Astrocyte (in vitro differentiated cells and primary cell): Measurements from ENCODE around the gene FSTL4. TPM values are rescaled to one million over a fixed set of nuclear protein-coding genes. Genes with fewer than 3 reads are reported as not detected.
A peak's percentile ranks its signal among the peaks of the same experiment; 100 is the strongest.

Source experiments
- DNase-seq: peaks from one replicate; pipeline ENCODE4 v3.0.0-alpha.2; 2010; ENCODE audit warnings: low read depth
- FAIRE-seq: peaks from 2 replicates; lab custom pipeline; 2011; peaks lifted over from hg19 to GRCh38; lab: Jason Lieb, UNC
- H2AFZ ChIP-seq: 2 replicates; pipeline ENCODE4 v1.6.0; 2012; ENCODE audit warnings: low read depth, low read length, inconsistent platforms
- H3K27ac ChIP-seq: 2 replicates; pipeline ENCODE4 v1.5.1; 2011; ENCODE audit warnings: low read depth, low read length, inconsistent platforms
- H3K27me3 ChIP-seq: 2 replicates; pipeline ENCODE4 v1.6.0; 2011; ENCODE audit warnings: low read length, inconsistent platforms; ENCODE audit not compliant: insufficient read depth
- H3K36me3 ChIP-seq: 2 replicates; pipeline ENCODE4 v1.5.1; 2011; ENCODE audit warnings: low read length, inconsistent platforms; ENCODE audit not compliant: insufficient read depth
- H3K4me1 ChIP-seq: 2 replicates; pipeline ENCODE4 v1.5.1; 2011; ENCODE audit warnings: low read length, inconsistent platforms; ENCODE audit not compliant: insufficient read depth
- H3K4me2 ChIP-seq: 2 replicates; pipeline ENCODE4 v1.6.0; 2012; ENCODE audit warnings: low read length, inconsistent platforms
- H3K4me3 ChIP-seq: 2 replicates; pipeline ENCODE4 v1.5.1; 2011; ENCODE audit warnings: low read depth, mild to moderate bottlenecking, low read length, inconsistent platforms; ENCODE audit not compliant: insufficient read depth
- H3K79me2 ChIP-seq: 2 replicates; pipeline ENCODE4 v1.6.0; 2012; ENCODE audit warnings: mild to moderate bottlenecking, low read length, inconsistent platforms; ENCODE audit not compliant: insufficient read depth
- H3K9ac ChIP-seq: 2 replicates; pipeline ENCODE4 v1.6.0; 2012; ENCODE audit warnings: mild to moderate bottlenecking, low read length, inconsistent platforms
- H3K9me3 ChIP-seq: 2 replicates; pipeline ENCODE4 v1.5.1; 2012; ENCODE audit warnings: low read depth, mild to moderate bottlenecking, low read length, inconsistent platforms; ENCODE audit not compliant: insufficient read depth
- H4K20me1 ChIP-seq: 2 replicates; pipeline ENCODE4 v1.6.0; 2012; ENCODE audit warnings: low read length, inconsistent platforms; ENCODE audit not compliant: insufficient read depth
- H3K27ac Mint-ChIP-seq: one replicate; pipeline ENCODE4 v1.8.0; 2021; ENCODE audit warnings: mild to moderate bottlenecking, mixed read lengths; ENCODE audit not compliant: unreplicated experiment
- H3K27me3 Mint-ChIP-seq: one replicate; pipeline ENCODE4 v1.8.0; 2021; ENCODE audit warnings: low read depth, mixed read lengths; ENCODE audit not compliant: unreplicated experiment
- H3K36me3 Mint-ChIP-seq: one replicate; pipeline ENCODE4 v1.8.0; 2021; ENCODE audit warnings: low read depth, mixed read lengths; ENCODE audit not compliant: unreplicated experiment
- H3K4me1 Mint-ChIP-seq: one replicate; pipeline ENCODE4 v1.8.0; 2021; ENCODE audit warnings: low read depth, mixed read lengths; ENCODE audit not compliant: unreplicated experiment
- H3K4me3 Mint-ChIP-seq: one replicate; pipeline ENCODE4 v1.8.0; 2021; ENCODE audit warnings: mild to moderate bottlenecking, moderate library complexity, mixed read lengths; ENCODE audit not compliant: unreplicated experiment
- H3K9me3 Mint-ChIP-seq: one replicate; pipeline ENCODE4 v1.8.0; 2021; ENCODE audit warnings: mild to moderate bottlenecking, mixed read lengths; ENCODE audit not compliant: unreplicated experiment
- CTCF ChIP-seq: IDR thresholded peaks from 2 replicates; pipeline ENCODE4 v1.5.1; 2011; ENCODE audit warnings: low read depth, mild to moderate bottlenecking, inconsistent platforms, low read length, moderate library complexity; ENCODE audit not compliant: insufficient read depth
- EZH2 ChIP-seq: IDR thresholded peaks from 2 replicates; pipeline ENCODE4 v1.6.1; 2012; ENCODE audit warnings: mild to moderate bottlenecking, low read length, inconsistent platforms; ENCODE audit not compliant: insufficient read depth
- total RNA-seq: library from RNA; stranded (reverse); gene quantifications from 2 replicates; pipeline ENCODE4 v1.2.1, GENCODE V29; 2021

The FSTL4 gene
- total RNA-seq, 1 donor from 2014 or later: not detected

GRCh38 chr5:133249593-133249992 is 362.7 kb downstream of the FSTL4 start:
- H4K20me1 ChIP-seq: no peaks in the 10 kb centered on the region
- peaks cover 18% of the 10 kb centered on the region for H3K4me1 Mint-ChIP-seq
- no peak for FAIRE-seq

GRCh38 chr5:133247881-133248624 is 364.3 kb downstream of the FSTL4 start:
- Mint-ChIP-seq H3K9me3 (peaks cover 1% of the 10 kb centered on the region), H3K36me3 (no peaks in the 10 kb centered on the region), H3K4me3 (no peak overlapping the region), H3K27me3 (peaks cover 24% of the 10 kb centered on the region), H3K4me1 (peaks cover 22% of the 10 kb centered on the region), H3K27ac (no peak overlapping the region)
- H3K4me1 ChIP-seq: peaks cover 27% of the 10 kb centered on the region
- FAIRE-seq (no peak), DNase-seq (no peak)
- H3K4me2 ChIP-seq: no peak overlapping the region
- H3K4me3 ChIP-seq: no peak overlapping the region
- H3K79me2 ChIP-seq: no peaks in the 10 kb centered on the region
- H3K9ac ChIP-seq: no peak overlapping the region
- no peaks in the 10 kb centered on the region for H3K36me3 ChIP-seq
- H3K27ac ChIP-seq: no peak overlapping the region
- no peak overlapping the region for H2AFZ ChIP-seq
- no peaks in the 10 kb centered on the region for H3K27me3 ChIP-seq
- no peaks in the 10 kb centered on the region for H4K20me1 ChIP-seq
- no peak for TF ChIP-seq EZH2
- peak; percentile 26 for TF ChIP-seq CTCF
- H3K9me3 ChIP-seq: no peaks in the 10 kb centered on the region

More at GRCh38 chr5:133249593-133249992, 362.7 kb downstream of the FSTL4 start:
- H3K36me3 Mint-ChIP-seq: no peaks in the 10 kb centered on the region
- H3K4me3 Mint-ChIP-seq: no peak overlapping the region
- no peak overlapping the region for H3K27ac Mint-ChIP-seq
- Histone ChIP-seq H3K79me2 (no peaks in the 10 kb centered on the region), H3K36me3 (no peaks in the 10 kb centered on the region), H3K4me1 (peaks cover 22% of the 10 kb centered on the region), H3K4me3 (no peak overlapping the region), H2AFZ (no peak overlapping the region), H3K4me2 (no peak overlapping the region), H3K9me3 (no peaks in the 10 kb centered on the region), H3K9ac (no peak overlapping the region), H3K27ac (no peak overlapping the region), H3K27me3 (no peaks in the 10 kb centered on the region)
- DNase-seq: no peak
- TF ChIP-seq EZH2 (no peak), CTCF (no peak)
- peaks cover 1% of the 10 kb centered on the region for H3K9me3 Mint-ChIP-seq
- peaks cover 29% of the 10 kb centered on the region for H3K27me3 Mint-ChIP-seq

GRCh38 chr5:133247151-133247709 is 365.1 kb downstream of the FSTL4 start:
- no peaks in the 10 kb centered on the region for H3K79me2 ChIP-seq

More at GRCh38 chr5:133247151-133247709, 365.1 kb downstream of the FSTL4 start:
- Histone ChIP-seq H3K36me3 (no peaks in the 10 kb centered on the region), H3K4me2 (no peak overlapping the region), H3K9me3 (no peaks in the 10 kb centered on the region), H3K27me3 (no peaks in the 10 kb centered on the region), H3K4me3 (no peak overlapping the region), H3K9ac (no peak overlapping the region), H3K27ac (peak overlapping the region; percentile 12), H4K20me1 (no peaks in the 10 kb centered on the region), H2AFZ (no peak overlapping the region), H3K4me1 (peaks cover 27% of the 10 kb centered on the region)
- Mint-ChIP-seq H3K36me3 (no peaks in the 10 kb centered on the region), H3K27me3 (peaks cover 20% of the 10 kb centered on the region), H3K9me3 (peaks cover 1% of the 10 kb centered on the region), H3K27ac (no peak overlapping the region), H3K4me3 (no peak overlapping the region), H3K4me1 (peaks cover 22% of the 10 kb centered on the region)
- TF ChIP-seq CTCF (no peak), EZH2 (no peak)
- FAIRE-seq (no peak), DNase-seq (no peak)
